Gastroesophageal sphincter (tissue), 4 donors: Measurements from ENCODE around the gene ATP1A2. TPM values are rescaled to one million over a fixed set of nuclear protein-coding genes. Genes with fewer than 3 reads are reported as not detected.

Experiments used
- ATAC-seq: fragments of 150-250 bp; one replicate; pipeline ENCODE4 v1.9.1; 2016; ENCODE audit warnings: mild to moderate bottlenecking, moderate library complexity
- H3K27ac ChIP-seq, 4 donors: fragments of 200-600 bp; sonication (generic) in 3 of 4; 1 replicate in 3 of 4; 2 replicates in 1 of 4; pipeline ENCODE4 v1.5.1; 2016 to 2019
- H3K27me3 ChIP-seq: fragments of 200-600 bp; sonication (generic); one replicate; pipeline ENCODE4 v1.5.1; 2019
- H3K36me3 ChIP-seq, 2 donors: fragments of 200-600 bp; sonication (generic); one replicate each; pipeline ENCODE4 v1.5.1; 2019; ENCODE audit warnings: control low read depth in 1 of 2
- H3K4me1 ChIP-seq, 3 donors: fragments of 200-600 bp; sonication (generic); 1 replicate in 2 of 3; 2 replicates in 1 of 3; pipeline ENCODE4 v1.5.1; 2016 to 2019; ENCODE audit warnings: control low read depth in 2 of 3
- H3K4me3 ChIP-seq, 2 donors: fragments of 200-600 bp; sonication (generic); one replicate each; pipeline ENCODE4 v1.5.1; 2019; ENCODE audit warnings: mild to moderate bottlenecking in 1 of 2, moderate library complexity in 1 of 2
- H3K9me3 ChIP-seq, 3 donors: fragments of 200-600 bp; sonication (generic); one replicate each; pipeline ENCODE4 v1.5.1; 2017 to 2019; ENCODE audit warnings: control low read depth in 2 of 3
- CTCF ChIP-seq, 4 experiments: fragments of 200-600 bp in 2 of 4; fragments of 450-650 bp in 2 of 4; sonication (generic) in 1 of 4; IDR thresholded peaks; one replicate each; pipeline ENCODE4 v1.5.1; 2017 to 2019; ENCODE audit warnings: antibody characterized with exemption in 4 of 4, mild to moderate bottlenecking in 2 of 4, moderate library complexity in 2 of 4
- EP300 ChIP-seq: sonication (generic); formaldehyde crosslinking; IDR thresholded peaks from one replicate; pipeline ENCODE4 v1.6.1; 2017; ENCODE audit warnings: antibody characterized with exemption, mild to moderate bottlenecking
- POLR2A ChIP-seq, 2 donors: fragments of 450-650 bp; IDR thresholded peaks; one replicate each; pipeline ENCODE4 v1.6.1; 2017; ENCODE audit warnings: antibody characterized with exemption in 2 of 2, mild to moderate bottlenecking in 2 of 2, moderate library complexity in 1 of 2
- POLR2AphosphoS5 ChIP-seq: sonication (generic); formaldehyde crosslinking; IDR thresholded peaks from one replicate; pipeline ENCODE4 v1.6.1; 2017; ENCODE audit warnings: antibody characterized with exemption
- WGBS, 2 donors: methylation state at CpG; one replicate each; pipeline ENCODE4 v1.1.5; 2018; ENCODE audit warnings: low coverage in 1 of 2; 5-methylcytosine and 5-hydroxymethylcytosine counted together
- total RNA-seq, 4 donors: library from RNA; depleted of rRNA; stranded (reverse); fragments of >200 nt; gene quantifications; one replicate each; pipeline ENCODE4 v1.1.0, GENCODE V29; 2016

Gene ATP1A2
- total RNA-seq, 4 donors from 2014 or later, result 100 to 348 (median 142) TPM

DNA sequence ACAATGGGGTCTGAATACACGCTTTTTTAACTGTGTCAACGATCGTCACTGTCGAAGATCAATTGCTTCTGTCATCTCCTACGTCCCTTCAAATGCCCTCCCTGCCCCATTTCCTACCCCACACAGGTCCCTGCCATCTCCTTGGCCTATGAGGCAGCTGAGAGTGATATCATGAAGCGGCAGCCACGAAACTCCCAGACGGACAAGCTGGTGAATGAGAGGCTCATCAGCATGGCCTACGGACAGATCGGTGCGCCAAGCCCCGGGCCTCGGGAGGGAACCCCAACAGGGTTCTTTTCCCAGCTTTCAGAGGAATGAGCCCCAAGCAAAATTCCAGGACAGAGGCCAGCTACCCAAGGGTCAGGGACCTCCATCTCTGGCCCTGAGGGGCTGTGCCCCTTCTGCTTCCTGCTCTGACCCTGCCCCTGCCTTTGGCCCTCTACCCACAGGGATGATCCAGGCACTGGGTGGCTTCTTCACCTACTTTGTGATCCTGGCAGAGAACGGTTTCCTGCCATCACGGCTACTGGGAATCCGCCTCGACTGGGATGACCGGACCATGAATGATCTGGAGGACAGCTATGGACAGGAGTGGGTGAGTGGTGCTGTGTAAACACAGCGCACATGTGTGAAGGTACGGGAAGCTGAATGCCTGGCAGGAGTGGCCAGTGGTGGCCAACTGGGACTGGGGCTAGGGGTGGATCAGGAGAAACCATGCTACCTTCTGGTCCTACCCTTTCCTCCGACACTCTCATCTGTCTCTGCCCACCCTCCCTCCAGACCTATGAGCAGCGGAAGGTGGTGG lies 20.8 kb downstream of the ATP1A2 start:
- peak overlapping the region; percentile 62 to 88 (median 84) for H3K27ac ChIP-seq
- peaks cover under 1 to 47% (median 3%) of the 10 kb centered on the region in 3 donors for H3K4me1 ChIP-seq
- no peak for TF ChIP-seq CTCF (IDR thresholded peaks at IDR 0.05)
- TF ChIP-seq POLR2AphosphoS5, result no peak
- TF ChIP-seq EP300, result no peak
- no peak for TF ChIP-seq POLR2A (IDR thresholded peaks at IDR 0.05)
- WGBS, 2 donors, result 82 to 93% methylated on average over 8 to 12 of the region's 22 CpGs
- no peak overlapping the region for H3K4me3 ChIP-seq
- no peaks in the 10 kb centered on the region for H3K9me3 ChIP-seq
- no peak for ATAC-seq
- H3K36me3 ChIP-seq, result peaks cover 0 to 85% of the 10 kb centered on the region in 2 donors
- H3K27me3 ChIP-seq, result no peaks in the 10 kb centered on the region

GRCh38 chr1:160136926-160137200 lies 21.3 kb downstream of the ATP1A2 start:
- H3K9me3 ChIP-seq, result no peaks in the 10 kb centered on the region
- TF ChIP-seq POLR2AphosphoS5, result no peak
- no peak for TF ChIP-seq POLR2A (IDR thresholded peaks at IDR 0.05)
- TF ChIP-seq EP300, result no peak
- TF ChIP-seq CTCF (IDR thresholded peaks at IDR 0.05), result no peak
- ATAC-seq, result no peak
- H3K27ac ChIP-seq, result peak overlapping the region; percentile 62 to 88 (median 84)
- H3K4me1 ChIP-seq, result peaks cover 0 to 42% (median 3%) of the 10 kb centered on the region in 3 donors
- 91% methylated on average over 4 of the region's 5 CpGs; no CpG with 5 or more reads in 1 of the 2 donors for WGBS, 2 donors
- H3K36me3 ChIP-seq, result peaks cover 0 to 89% of the 10 kb centered on the region in 2 donors
- no peak overlapping the region for H3K4me3 ChIP-seq
- H3K27me3 ChIP-seq, result no peaks in the 10 kb centered on the region

DNA sequence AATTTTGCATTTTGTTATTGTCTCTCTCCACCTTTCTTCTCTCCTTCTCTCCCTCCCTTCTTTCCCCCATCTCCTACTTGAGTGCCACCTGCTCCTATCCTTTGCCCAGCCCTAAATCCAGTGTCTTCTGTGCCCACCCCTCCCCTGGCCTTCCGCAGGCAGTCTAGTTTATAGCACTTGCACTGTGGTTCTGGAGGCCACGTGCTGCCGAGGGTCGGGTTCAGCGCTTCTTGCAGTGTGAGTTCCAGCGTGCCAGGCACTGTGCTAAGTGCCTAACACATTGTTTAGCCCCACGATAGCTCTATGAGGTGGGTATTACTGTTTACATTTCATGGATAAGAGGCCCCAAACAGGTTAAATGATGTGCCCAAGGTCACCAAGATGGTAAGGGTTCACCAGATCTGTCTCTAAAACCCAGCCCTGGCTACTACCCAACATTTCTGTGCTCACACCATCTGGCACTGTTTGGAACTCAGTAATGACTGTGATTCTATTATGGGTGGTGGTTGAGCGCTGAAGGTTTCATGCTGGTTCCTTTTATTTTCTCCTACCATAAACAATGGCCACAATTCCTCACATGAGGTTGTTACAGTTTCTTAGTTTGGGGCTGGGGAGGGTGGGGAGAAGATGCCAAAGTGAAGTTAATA lies 21.8 kb downstream of the ATP1A2 start:
- TF ChIP-seq POLR2AphosphoS5 (no peak), POLR2A (IDR thresholded peaks at IDR 0.05) (no peak), EP300 (no peak), CTCF (IDR thresholded peaks at IDR 0.05) (no peak)
- Histone ChIP-seq H3K36me3 (peaks cover 0 to 93% of the 10 kb centered on the region in 2 donors), H3K9me3 (no peaks in the 10 kb centered on the region), H3K4me3 (no peak overlapping the region), H3K27ac (peak overlapping the region; percentile 62 to 88 (median 84)), H3K4me1 (peaks cover 0 to 39% (median 2%) of the 10 kb centered on the region in 3 donors), H3K27me3 (no peaks in the 10 kb centered on the region)
- peak; percentile 48 for ATAC-seq
- 65 to 94% methylated on average over 5 to 6 of the region's 8 CpGs for WGBS, 2 donors

GRCh38 chr1:160139840-160140239 lies 24.3 kb downstream of the ATP1A2 start:
- TF ChIP-seq POLR2A (IDR thresholded peaks at IDR 0.05) (no peak), CTCF (IDR thresholded peaks at IDR 0.05) (no peak), EP300 (no peak), POLR2AphosphoS5 (no peak)
- H3K9me3 ChIP-seq, result no peaks in the 10 kb centered on the region
- peak overlapping the region in 1 of 4 donors; percentile 88 for H3K27ac ChIP-seq
- peaks cover 0 to 80% of the 10 kb centered on the region in 2 donors for H3K36me3 ChIP-seq
- H3K27me3 ChIP-seq, result no peaks in the 10 kb centered on the region
- no peak for ATAC-seq
- WGBS, 2 donors, result 80 to 96% methylated on average over 1 to 8 of the region's 8 CpGs
- H3K4me3 ChIP-seq, result no peak overlapping the region
- H3K4me1 ChIP-seq, result peaks cover 0 to 29% (median 0%) of the 10 kb centered on the region in 3 donors
